GM18907 (cell line): ENCODE measurements around the gene CRB3.

ENCODE experiments used
- ATAC-seq: cut with Tn5 transposase; IDR thresholded peaks from one replicate; pipeline ENCODE4 v1.9.1; 2021; ENCODE audit warnings: mild to moderate bottlenecking, moderate library complexity; ENCODE audit not compliant: unreplicated experiment

CRB3 gene

DNA sequence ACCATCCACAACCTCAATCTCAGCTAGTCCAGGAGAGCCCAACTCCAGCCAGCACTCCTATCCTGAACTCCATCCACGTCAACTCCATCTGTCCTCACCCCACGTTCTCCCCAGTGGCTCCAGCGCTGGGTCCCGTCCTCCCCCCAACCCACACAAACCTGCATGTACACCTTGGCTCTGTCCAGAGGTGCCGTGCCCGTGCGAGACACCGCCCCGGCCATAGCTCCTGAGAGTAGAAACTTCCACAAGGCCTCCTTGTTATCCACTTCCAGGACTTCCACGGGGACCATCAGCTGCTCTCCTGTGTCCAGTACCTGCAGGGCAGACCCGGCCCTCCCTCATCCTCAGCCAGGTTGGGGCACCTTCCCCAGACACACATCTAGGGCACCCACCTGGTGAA is 32.2 kb upstream of the CRB3 start:
- ATAC-seq: no peak

DNA sequence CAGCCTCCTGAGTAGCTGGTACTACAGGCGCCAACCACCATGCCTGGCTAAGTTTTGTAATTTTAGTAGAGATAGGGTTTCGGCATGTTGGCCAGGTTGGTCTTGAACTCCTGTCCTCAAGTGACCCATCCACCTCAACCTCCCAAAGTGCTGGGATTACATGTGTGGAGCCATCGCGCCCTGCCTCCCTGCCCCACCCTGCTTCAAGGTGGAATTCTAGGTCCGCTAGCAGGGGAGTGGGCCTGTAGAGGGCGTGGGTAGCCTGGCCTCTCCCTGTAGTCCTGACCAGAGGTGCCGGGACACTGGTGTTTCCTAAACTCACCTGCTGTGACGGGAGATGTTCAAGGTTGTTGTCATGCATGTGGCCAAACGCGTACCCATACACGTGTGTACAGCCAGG is 30.9 kb upstream of the CRB3 start:
- ATAC-seq: no peak

DNA sequence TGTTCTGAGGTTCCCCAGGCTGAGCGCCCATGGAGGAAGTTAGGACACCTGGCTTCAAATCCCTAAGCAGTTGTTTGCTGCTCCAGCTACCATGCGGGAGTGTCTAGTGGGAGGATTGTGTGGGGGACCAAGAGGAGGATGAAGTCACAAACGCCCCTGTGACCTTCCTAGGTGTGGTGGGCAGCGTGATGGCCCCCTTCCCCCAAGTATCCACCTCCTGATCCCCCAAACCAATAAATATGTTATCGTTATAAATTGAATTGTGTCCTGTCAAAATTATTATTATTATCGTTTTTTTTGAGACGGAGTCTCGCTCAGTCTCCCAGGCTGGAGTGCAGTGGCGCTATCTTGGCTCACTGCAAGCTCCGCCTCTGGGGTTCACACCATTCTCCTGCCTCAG is 30.4 kb upstream of the CRB3 start, which contains the start of gene SLC25A41:
Gene SLC25A41 (minus strand): TSS at position 101 of the 400 bp plus-strand sequence. CDS start 70 bp downstream, at position 31.
- no peak for ATAC-seq

DNA sequence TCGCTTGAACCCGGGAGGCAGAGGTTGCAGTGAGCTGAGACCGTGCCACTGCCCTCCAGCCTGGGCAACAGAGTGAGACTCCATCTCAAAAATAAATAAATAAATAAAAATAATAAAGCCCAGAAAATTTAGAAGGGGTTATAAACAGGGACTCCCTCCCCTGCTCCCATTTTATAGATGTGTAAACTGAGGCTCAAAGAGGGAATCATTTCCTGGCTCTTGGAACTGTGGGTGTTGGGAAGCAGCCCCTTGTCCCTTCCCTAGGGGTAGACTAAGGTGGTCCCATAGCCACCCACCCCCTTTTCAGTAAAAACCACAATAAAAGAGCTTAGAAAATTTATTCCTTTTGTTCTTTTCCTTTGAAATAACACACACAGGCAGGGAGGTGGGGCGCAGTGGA is 24.3 kb upstream of the CRB3 start:
- ATAC-seq: no peak

DNA sequence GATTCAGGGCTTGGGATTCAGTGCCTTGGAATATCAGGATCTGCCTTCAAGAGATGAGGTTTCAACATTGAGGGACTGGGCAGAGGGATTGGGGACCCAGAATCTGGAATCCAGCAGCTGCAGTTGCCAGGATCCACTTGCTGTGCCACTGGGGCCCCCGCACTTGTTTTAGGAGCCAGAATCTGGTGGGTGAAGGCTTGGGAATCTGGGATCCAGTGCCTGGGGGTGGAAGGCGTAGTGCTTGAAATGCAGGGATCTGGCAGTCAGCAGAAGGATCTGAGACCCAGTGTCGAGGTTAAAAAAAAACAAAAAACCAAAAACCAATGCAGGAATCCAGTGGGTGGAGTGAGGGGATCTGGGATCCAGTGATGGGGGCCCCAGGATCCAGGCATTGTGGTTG is 23.2 kb upstream of the CRB3 start:
- no peak for ATAC-seq

DNA sequence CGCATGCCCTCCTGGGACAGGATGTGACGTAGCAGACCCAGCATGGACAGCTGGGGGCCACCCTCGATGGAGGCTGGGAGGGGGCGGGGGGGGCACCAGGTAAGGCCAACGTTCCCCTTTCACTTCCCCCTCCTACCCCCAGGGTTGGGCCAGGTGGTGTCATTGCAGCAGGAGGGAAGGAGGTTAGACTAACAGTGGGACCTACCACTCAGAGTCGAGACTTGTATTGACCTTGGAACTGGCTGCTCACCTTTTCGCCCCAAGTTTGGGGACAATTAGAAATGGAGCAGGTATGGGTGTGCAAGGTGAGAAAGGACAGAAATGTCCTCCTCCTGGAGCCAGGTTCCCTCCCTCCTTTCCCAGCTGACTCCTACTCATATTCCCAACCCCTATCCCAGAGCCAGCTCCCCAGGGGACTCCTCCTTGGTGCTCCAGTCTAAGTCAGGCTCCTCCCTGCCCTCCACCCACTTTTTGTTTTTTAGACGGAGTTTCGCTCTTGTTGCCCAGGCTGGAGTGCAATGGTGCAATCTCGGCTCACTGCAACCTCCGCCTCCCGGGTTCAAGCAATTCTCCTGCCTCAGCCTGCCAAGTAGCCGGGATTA is 21.9 kb upstream of the CRB3 start:
- no peak for ATAC-seq

DNA sequence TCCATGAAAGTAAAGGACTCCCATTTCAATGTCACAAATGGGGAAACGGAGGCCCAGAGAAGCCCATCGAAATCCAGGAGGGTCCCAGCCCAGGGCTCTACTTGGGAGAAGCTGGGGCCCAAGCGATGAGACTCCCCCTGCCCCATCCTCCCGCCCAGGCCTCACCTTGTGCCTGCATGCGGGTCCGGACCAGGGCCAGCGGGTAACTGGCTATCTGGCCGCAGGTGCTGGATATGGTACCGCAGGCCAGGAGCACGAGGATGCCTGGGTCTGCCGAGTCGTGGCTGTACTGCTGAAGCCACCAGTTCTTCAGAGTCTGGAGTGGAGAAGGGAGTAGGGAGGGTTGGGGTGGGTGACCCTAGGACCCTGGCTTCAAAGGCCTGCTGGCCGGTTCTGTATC is 20.1 kb upstream of the CRB3 start:
- ATAC-seq: no peak

DNA sequence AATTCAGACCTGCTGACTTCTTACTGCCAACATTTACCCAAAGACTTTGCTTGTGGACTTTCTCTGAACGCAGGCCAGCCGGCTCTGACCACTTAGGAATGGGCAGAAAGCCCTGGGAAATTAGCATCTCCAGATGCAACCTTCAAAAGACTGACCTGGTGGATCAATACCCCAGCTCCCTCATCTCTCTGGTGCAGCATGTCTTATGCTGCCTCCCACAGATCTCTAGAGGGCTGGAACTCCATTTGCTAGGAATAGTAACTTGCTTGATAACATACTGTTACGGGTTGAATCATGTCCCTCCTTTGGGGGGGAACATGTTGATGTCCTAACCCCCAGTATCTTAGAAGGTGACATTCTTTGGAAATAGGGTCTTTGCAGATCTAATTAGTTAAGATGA is 17.6 kb upstream of the CRB3 start:
- no peak for ATAC-seq

DNA sequence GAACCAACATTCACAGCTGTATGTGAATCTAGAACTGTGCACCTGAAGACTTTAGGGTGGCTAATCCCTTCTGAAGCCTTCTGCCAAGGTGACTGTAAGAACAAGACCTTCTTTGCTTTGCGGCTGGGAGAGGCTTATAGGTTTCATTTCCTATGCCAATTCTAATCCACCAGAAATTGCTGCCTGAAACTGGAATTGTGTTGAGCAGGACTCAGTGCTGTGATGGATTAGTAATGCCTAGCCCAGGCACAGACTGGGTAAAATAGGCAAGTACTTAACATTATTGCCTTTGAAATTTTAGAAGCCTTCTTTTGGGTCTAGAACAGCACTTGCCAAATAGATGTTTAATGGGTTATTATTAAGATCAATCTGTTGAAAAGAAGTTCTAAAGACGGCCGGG is 16.0 kb upstream of the CRB3 start:
- ATAC-seq: no peak

DNA sequence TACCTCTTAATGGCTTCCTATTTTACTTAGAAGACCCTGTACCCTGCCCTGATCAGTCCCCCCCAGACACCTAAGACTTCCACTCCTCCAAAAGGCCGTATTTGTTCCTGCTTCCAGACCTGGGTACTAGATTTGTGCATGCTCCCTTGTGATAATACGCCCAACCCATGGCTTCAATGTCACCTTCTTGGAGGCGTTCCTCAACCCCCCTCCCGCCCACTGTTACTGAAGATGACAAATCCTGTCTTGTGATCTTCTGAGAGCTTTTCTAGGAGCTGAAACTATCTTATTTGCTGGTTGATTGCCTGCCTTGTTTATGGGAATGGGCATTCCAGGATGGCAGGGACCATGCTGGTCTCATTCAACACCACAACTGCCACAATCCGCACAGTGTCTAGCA is 13.9 kb upstream of the CRB3 start:
- no peak for ATAC-seq

DNA sequence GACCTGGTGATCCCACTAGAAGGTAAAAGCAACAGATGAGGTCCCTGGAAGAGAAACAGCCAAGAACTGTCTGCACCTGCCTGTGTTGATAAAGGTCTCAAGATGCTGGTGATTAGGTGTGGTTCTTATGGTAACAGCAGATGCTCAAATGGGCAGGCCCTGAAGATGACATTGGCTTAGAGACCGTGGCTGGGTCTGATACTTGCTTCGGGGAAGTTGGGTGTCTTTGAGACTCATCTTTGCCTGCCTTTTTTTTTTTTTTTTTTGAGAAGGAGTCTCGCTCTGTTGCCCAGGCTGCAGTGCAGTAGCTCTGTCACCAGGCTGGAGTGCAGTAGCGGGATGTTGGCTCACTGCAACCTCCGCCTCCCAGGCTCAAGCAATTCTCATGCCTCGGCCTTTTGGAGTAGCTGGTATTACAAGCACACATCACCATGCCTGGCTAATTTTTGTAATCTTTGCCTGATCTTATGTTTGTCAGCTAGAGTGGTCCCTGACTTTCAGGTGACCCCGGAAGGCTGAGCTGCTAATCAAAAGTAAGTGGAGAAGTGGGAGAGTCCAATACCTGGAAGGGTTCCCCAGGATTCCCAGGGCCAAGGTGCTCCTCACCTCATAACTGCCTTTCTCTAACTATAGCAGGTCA is 12.4 kb upstream of the CRB3 start:
- ATAC-seq: no peak

DNA sequence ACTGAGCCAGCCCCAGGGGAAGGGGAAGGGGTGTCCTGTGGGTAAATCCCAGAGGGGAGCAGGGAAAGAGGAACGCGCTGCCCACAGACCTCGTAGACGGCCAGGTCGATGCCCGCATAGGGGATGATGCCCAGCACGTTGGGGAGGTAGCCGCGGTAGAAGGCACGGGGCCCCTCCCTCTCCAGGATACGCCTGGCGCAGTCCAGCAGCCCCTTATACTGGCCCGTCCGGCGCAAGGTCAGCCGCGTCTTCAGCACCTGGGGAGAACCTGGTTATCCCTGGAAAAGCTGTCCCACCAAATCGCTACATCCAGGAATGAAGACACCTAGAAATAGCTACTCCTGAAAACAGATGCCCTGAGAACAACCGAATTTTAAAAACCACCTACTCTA is 11.9 kb upstream of the CRB3 start:
- no peak for ATAC-seq

DNA sequence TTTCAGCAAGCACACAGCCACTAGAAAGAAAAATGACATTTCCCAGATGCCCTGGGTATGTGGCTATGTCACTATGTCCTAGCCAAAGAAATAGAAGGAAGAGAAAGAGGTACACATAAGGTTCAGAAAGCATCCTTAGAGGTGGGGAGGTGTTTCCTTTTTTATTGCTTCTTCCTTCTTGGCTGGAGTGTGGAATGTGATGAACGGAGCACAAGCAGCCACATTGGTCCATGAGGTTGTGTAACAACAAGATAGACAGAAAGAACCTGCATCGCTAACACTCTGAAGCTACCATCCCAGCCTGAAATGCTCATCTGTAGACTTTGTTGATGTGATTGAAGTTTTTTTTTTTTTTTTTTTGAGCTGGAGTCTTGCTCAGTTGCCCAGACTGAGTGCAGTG is 11.2 kb upstream of the CRB3 start:
- ATAC-seq: no peak

DNA sequence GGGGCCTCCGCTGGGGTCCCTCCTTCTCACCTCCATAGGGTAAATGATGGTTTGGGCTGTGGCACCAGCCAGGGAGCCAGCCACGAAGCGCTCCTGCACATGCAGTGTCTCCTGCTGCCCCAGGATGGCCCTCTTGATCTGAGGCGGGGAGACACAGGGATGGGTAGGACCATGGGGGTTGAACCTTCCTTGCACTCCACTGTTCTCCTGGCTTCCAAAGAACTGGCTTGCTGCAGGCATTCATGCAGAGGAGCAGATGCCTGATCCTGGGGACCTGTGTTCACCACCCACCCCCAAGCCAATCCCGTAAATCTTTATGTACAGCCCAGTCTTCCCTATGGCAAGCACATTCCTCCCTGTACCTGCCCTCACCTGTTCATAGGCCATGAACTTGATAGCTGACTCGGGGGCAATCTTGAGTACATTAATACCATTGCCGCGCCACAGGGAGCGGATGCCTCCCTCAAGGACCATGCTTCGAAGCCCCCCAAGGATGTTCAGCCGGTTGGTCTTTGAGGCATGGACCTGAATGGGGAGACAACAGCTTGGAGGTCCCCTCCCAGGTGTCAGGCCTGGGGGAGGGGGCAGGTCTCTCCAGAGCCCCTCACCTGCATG is 10.0 kb upstream of the CRB3 start:
- ATAC-seq: no peak

DNA sequence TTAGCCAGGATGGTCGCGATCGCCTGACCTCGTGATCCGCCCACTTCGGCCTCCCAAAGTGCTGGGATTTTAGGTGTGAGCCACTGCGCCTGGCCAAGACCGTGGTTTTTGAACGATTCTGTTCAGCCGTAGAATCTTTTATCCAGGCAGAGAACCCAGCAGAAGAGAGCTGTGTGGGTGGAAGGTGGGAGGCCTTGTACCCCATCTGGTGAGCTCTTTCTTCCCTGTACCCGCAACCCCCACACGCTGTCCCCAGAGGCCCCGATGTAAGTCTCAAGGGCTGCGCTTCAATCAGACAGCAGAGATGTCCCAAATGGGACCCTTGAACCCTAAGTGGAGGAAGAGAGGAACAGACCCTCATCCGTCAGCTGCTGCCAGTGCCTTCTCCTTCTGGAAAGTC is 8.1 kb upstream of the CRB3 start:
- ATAC-seq: no peak

DNA sequence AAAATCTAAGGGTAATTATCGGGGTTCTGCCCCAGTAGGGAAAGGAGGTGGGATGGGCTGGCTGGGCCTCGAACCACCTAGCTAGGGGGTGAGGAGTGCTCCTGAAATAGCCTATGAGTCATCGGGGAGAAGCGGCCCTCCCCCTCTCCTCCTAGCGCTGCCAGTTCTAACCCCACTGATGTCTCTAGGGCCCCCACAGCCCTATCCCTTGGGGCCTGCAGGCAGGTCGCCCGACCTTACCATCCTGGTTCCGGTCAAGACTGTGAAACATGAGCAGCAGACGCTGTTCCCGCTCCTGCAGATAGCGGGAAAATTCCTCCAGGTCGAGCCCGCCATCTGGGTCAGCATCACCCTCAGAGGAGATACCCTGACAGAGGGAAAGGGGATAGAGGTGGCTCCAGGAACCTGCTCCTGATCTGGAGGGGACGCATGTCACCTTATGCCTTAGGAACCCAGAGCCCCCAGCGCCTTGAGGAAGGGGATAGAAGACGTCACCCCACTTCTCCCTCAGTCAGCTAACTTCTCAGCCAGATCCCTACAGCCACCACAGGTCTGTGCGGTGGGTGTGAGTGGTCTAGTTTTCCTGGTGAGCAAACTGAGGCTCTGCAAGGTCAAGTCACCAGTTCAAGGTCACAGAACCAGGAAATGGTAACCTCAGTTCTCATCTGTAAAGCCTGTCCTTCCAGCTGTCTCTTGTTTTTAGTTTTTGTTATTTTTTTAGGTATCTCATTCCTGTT is 5.9 kb upstream of the CRB3 start:
- ATAC-seq: no peak

DNA sequence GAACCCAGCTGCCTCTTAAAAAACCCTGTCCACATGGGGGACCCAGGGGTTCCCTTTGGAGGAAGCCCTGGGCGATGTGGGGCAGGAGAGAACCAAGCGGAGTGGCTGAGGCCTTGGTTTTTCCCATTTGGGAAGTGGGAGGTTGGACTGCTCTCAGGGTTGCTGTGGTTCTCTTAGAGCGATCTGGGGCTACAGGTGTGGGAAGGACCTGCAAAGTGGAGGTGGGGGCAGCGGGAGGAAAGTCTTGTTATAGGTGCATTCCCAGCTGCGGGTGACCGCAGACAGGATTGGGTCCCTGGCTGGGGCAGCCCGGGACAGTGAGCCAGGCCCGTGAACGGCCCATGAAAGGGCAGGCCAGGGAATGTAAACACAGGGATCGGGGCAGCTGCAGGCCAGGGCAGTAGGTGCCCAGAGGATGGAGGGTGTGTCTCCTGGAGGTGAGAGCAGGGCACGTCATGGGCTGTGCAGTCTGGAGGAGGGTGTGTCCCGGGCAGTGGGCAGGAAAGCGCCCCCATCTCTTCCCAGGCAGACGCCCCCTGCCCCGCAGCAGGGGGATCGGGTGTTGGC is 5.3 kb upstream of the CRB3 start:
- no peak for ATAC-seq

DNA sequence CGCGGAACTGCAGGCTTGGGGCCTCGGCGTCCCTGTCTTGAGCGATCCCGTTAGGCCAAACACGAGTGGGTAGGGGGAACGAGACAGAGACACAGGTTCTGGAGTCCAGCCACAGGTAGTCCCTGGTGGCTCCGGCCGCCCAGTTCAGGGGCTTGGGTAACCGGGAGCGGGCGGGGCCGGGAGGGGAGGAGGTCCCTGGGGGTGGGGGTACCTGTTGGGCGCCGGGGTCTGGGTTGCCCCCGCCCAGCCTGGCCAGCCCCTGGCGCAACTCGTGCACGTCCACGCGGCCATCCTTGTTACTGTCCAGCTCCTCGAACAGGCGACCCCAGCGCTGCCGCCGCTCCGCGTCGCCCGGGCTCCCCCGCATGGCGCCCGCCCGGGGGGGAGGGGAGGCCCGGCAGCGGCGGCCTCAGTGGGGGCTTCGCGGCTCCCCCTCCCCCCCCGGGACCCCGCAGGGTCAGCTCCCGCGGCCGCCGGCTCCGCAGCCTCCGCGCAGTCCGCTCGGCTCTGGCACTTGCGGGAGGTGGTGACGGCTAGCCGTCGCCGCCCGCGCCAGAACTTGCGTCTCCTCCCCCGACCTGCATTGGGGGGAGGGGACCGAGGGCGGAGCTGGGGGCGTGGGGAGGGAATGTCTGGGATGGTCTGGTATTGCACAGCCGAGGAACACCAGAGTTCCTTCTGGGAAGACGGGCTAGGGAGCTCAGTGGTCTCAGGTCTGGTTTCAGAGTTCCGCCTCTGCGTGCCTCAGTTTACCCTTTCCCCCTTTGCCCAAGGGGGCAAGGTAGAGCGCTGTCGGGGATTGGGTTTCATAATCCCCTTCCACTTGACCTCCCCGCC is 4.6 kb upstream of the CRB3 start, which contains the start of gene SLC25A23:
Gene SLC25A23 (minus strand): TSS at position 531 of the 837 bp plus-strand sequence. CDS start 164 bp downstream, at position 367.
- ATAC-seq: peak; percentile 38

DNA sequence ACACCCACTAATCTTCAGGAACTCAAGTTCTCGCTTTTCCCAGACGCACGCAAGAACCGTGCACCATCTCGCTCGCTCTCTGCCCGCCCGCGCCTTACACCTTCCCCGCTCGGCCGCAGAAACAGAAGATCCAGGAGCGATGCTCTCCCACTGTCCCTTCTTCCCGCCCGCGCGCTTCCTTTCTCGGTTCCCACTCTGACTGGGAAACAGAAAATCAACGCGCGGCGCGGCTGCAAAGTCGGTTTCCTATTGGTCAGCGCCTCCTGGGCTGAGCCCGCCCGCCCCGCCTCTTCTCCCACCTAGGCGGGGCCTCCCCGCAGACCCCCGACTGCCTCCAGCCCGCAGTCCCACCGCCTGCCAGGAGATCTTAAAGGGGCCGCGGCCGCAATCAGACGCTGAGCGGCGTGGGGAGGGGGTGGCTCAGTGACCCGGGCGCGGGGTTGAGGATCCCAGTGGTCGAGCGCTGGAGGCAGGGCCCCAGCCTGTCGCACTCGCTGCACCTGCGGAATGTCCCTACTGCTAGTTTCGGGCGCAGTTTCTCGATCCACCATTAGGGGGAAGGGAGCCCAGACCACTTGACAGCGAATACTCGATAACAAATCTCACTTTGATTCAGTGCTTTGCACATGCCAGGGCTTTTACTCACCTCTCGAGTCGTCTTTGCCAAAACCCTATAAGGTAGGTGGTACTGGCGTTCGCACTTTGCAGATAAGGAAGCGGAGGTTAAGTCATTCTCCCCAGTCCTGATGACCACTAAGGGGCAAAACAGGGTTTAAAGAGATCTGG is 3.8 kb upstream of the CRB3 start:
- peak; percentile 78 for ATAC-seq

DNA sequence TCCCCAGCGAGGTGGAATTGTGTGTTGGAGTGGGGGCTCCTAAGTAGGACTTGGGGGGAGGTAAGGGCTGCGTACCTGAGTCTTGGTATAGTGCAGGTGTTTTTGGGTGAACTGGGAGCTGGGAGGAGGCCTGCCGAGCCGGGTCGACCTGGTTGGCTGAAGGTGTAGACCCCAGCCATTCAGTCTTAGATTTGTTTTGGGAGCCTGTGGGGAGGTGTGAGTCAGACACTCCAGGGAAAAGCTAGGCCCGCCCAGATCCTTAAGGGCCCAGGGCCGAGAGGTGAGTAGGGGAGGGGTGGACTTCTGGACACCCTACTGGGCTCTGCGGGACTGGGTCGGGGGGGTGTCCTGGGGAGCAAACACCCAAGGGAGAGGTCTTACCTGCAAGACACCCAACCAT is 935 bp downstream of the CRB3 start:
- ATAC-seq: no peak
